Measurements from ENCODE around the gene CUBN.

The CUBN gene

GRCh38 chr10:17005621-17006566, 123.7 kb downstream of the CUBN start:
- DNase-seq, result no peak

- no peak for DNase-seq
These were observed 124.7 kb downstream of the CUBN start for GRCh38 chr10:17004801-17005380.

GRCh38 chr10:17003651-17004286, 125.8 kb downstream of the CUBN start:
- DNase-seq, result no peak

GRCh38 chr10:17003151-17003550, 126.5 kb downstream of the CUBN start:
- DNase-seq, result no peak

GRCh38 chr10:17001961-17002749, 127.5 kb downstream of the CUBN start:
- DNase-seq, result no peak

GRCh38 chr10:17001297-17001744, 128.3 kb downstream of the CUBN start:
- DNase-seq, result no peak

- no peak for DNase-seq
These were observed 129.8 kb downstream of the CUBN start for GRCh38 chr10:16999665-17000451.

- DNase-seq, result no peak
These were observed 133.1 kb downstream of the CUBN start for GRCh38 chr10:16996530-16996964.

- no peak for DNase-seq
These were observed 133.6 kb downstream of the CUBN start for GRCh38 chr10:16995867-16996529.

- DNase-seq, result no peak
These were observed 136.4 kb downstream of the CUBN start for GRCh38 chr10:16993186-16993585.

GRCh38 chr10:16992611-16993119, 136.9 kb downstream of the CUBN start:
- no peak for DNase-seq

GRCh38 chr10:16991011-16991410, 138.6 kb downstream of the CUBN start:
- DNase-seq, result no peak

GRCh38 chr10:16989826-16990293, 139.8 kb downstream of the CUBN start:
- DNase-seq, result no peak

- no peak for DNase-seq
These were observed 140.7 kb downstream of the CUBN start for GRCh38 chr10:16988900-16989299.

GRCh38 chr10:16987976-16988610, 141.5 kb downstream of the CUBN start:
- DNase-seq, result no peak

GRCh38 chr10:16987206-16987621, 142.4 kb downstream of the CUBN start:
- no peak for DNase-seq

GRCh38 chr10:16986406-16987205, 143.0 kb downstream of the CUBN start:
- DNase-seq, result no peak

- no peak for DNase-seq
These were observed 143.6 kb downstream of the CUBN start for GRCh38 chr10:16986082-16986405.

GRCh38 chr10:16984242-16984641, 145.4 kb downstream of the CUBN start:
- DNase-seq, result no peak

- no peak for DNase-seq
These were observed 152.8 kb downstream of the CUBN start for GRCh38 chr10:16976803-16977202.
